ENCODE measurements around the gene PDZD11.
"Not testable (repeated sequence)": the region's sequence is repeated elsewhere in the genome, so short reads cannot be mapped to it uniquely, and the experiment has no call there.

The PDZD11 gene

DNA sequence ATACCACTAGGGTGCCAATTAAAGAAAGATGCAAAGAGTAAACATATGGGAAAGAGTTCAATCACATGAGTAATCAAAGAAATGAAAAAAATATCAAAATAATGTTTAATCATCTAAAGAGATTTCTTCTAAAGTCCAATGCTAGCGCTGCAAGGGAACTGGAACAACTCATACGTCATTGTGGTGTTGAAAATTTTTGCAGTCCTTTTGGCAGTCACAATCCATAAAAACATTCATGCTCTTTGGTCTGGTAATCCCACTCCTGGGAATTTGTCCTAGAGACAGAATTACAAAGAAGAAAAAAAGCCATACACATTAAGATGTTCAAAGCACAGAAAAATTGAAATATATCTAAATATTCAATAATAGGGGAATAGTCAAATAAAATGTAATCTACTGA lies 34.3 kb downstream of the PDZD11 start:
- no peak for DNase-seq

DNA sequence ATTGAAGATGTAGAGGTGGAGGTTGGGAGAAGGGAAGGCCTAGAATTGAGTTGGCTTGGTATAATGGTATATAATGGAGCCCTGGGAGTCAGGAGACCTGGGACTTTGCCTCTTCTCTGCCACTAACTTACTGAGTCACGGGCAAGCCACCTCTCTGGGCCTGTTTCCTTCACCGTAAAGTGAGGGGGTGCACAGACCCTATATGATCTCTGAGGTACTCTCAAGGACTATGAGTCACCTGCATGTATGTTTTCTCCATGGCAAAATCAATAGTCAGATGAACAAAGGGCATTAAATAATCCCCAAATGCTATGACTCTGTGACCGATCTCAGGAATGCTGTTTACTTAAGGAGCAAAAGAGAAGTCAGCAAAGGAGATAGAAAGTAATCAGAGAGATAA lies 34.8 kb downstream of the PDZD11 start:
- DNase-seq = no peak

DNA sequence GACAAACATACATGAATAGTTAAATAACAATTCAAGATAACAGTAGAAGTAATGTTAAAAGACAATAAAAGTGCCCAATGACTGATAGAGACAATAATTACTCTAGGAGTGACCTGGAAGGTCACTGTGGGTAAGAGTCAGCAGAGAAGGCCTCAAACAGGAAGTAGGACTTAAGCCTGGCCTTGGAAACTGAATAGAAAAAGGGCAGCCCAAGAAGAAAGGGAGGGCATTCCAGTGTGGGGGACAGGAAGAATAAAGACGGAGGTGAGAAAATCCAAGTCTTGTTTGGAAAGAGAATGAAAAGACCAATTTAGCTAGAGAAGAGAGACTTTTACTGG lies 35.7 kb downstream of the PDZD11 start:
- no peak for DNase-seq

DNA sequence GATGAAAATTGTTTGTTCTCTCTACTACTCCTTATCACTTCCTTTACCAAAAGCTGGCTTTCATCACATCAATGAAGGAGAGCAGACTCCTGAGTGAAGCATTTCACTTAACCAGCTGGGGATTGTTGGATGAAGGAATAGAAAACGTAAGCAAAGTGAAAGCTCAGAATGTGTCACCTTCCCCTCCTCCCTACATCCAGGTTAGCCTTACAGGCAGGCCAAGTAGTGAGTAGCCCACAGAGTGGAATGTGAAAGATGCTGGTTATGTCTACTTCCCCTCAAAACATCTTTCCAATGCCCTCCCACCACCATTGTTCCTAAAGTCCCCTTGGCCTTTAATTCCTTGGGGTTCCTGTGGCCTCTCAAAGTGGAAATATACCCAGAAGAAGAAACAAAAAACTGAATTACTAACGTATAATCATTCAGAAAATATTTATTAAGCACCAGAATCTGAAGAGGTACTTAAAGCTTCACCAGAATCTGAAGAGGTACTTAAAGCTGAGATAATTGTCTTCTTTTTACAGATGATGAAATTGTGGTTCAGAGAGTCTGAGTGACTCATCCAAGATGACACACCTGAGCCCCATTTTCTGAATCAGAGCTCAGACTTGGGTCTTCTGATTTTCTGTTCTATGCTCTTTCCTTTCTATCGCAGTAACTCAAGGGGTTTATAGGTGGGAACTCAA lies 36.2 kb downstream of the PDZD11 start:
- DNase-seq = no peak

DNA sequence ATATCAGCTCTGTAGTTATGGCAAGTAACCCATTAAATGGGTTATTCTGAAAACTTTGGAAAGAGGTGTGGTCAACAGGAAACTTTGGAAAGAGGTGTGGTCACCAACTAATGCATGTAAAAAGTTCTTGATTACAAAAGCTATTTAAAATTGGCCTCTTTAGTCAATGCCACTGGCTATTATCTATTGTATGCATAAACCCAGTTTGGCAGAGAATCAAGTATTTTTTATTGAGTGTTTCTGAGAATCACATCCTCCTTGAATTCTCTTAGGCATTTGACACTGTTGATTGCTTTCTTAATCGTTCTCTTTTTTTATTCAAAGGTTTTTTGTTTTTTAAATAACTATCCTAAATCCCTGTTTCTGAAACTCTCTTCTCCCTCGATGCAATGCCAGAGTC lies 37.2 kb downstream of the PDZD11 start:
- no peak for DNase-seq

DNA sequence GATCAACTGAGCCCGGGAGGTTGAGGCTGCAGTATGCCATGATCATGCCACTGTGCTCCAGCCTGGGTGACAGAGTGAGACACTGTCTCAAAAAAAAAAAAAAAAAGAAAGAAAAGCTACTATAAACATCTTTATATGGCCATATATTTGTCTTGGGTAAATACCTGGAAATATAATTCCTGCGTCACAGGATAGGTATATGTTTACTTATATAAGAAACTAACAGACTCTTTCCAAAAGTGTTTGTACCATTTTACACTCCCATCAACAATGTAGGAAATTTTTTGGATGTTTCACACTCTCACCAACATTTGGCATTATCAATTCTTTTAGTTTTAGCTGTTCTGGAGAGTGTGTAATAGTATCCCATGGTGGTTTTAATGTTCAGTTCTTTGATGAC lies 42.5 kb downstream of the PDZD11 start:
- DNase-seq = no peak

DNA sequence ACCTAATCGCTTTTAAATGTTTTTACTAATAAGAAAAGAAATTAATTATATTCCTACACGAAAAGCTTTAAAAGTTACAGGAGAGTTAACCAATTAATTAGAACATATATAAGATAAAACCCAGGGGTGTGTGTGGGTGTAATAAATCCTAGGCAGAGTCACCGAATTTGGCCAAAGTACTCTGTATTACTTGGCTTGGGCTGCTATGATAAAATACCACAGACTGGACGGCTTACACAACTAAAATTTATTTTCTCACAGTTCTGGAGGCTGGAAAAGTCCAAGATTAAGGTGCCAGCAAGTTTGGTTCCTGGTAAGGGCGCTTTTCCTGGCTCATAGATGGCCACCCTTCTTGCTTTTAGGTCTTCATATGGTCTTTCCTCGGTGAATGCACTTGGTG lies 44.8 kb downstream of the PDZD11 start:
- no peak for DNase-seq

DNA sequence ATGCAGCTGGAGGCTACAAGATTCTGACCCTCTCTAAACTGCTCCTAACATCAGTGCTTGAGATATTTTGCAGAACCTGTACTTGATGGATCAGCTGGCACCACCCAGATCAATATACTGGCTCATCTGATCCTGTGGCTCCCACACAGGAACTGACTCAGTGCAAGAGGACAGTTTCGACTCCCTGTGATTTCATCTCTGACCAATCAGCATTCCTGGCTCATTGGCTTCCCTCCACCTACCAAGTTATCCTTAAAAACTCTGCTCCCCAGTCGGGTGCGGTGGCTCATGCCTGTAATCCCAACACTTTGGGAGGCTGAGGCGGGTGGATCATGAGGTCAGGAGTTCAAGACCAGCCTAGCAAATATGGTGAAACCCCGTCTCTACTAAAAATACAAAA lies 46.1 kb downstream of the PDZD11 start:
- DNase-seq = not testable (repeated sequence)

DNA sequence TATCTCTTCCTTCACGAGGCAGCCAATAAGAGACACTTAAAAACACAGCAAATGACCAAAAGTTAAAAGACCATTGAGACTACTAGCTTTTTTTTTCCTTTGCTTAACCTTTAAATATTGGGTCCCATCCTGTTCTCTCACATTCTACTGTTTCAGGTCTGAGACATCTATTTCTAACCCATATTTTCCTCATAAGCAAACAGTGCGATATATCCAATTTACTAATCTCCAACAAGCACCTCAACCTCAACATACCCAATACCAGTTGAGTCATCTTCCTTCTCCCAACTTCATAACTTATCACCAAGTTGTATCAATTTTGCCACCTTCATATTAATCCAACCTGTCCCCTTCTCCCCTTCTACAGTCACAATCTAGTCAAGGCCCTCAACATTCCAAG lies 48.2 kb downstream of the PDZD11 start:
- no peak for DNase-seq

DNA sequence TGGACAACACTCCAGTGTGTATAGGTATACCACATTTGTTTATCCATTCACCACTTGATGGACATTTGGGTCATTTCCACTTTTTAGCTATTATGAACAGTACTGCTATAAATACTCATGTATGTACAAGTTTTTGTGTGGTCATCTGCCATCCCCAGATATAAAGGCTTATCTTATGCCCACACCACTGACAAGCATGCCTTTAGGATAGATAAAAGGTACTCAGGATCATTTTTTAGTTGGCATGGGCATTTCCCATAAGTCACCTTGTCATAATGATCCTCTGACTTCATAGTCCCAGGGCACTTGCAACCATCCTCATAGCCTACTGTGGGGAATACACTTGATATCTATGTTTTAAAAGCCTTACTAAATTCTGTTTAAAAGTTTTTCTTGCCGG lies 49.0 kb downstream of the PDZD11 start:
- no peak for DNase-seq

Data from CD4-positive, alpha-beta T cell treated with Interferon alpha-2 for 1 hour (primary cell).